ENCODE measurements around the gene TOLLIP.

TOLLIP gene

GRCh38 chr11:1297576-1298473 lies 11.6 kb downstream of the TOLLIP start:
- no peak for DNase-seq (ENCODE audit: low spot score)

- DNase-seq (ENCODE audit: low spot score): no peak
Observed at GRCh38 chr11:1297011-1297575, 12.3 kb downstream of the TOLLIP start.

- no peak for DNase-seq (ENCODE audit: low spot score)
Observed at GRCh38 chr11:1296287-1296686, 13.1 kb downstream of the TOLLIP start.

GRCh38 chr11:1295591-1295990 lies 13.8 kb downstream of the TOLLIP start:
- no peak for DNase-seq (ENCODE audit: low spot score)

- no peak for DNase-seq (ENCODE audit: low spot score)
Observed at GRCh38 chr11:1295086-1295485, 14.3 kb downstream of the TOLLIP start.

GRCh38 chr11:1293619-1294015 lies 15.8 kb downstream of the TOLLIP start:
- DNase-seq (ENCODE audit: low spot score): peak; percentile 15

GRCh38 chr11:1292644-1293618 lies 16.5 kb downstream of the TOLLIP start:
- DNase-seq (ENCODE audit: low spot score): no peak

- DNase-seq (ENCODE audit: low spot score): no peak
Observed at GRCh38 chr11:1292018-1292643, 17.3 kb downstream of the TOLLIP start.

GRCh38 chr11:1291295-1292017 lies 18.0 kb downstream of the TOLLIP start:
- DNase-seq (ENCODE audit: low spot score): no peak

GRCh38 chr11:1290052-1291040 lies 19.1 kb downstream of the TOLLIP start:
- no peak for DNase-seq (ENCODE audit: low spot score)

- DNase-seq (ENCODE audit: low spot score): no peak
Observed at GRCh38 chr11:1289211-1289935, 20.1 kb downstream of the TOLLIP start.

- DNase-seq (ENCODE audit: low spot score): no peak
Observed at GRCh38 chr11:1288426-1289151, 20.8 kb downstream of the TOLLIP start.

- no peak for DNase-seq (ENCODE audit: low spot score)
Observed at GRCh38 chr11:1287928-1288327, 21.5 kb downstream of the TOLLIP start.

GRCh38 chr11:1285876-1286275 lies 23.6 kb downstream of the TOLLIP start:
- DNase-seq (ENCODE audit: low spot score): no peak

- no peak for DNase-seq (ENCODE audit: low spot score)
Observed at GRCh38 chr11:1285316-1285744, 24.1 kb downstream of the TOLLIP start.

GRCh38 chr11:1283906-1284305 lies 25.5 kb downstream of the TOLLIP start:
- no peak for DNase-seq (ENCODE audit: low spot score)

- no peak for DNase-seq (ENCODE audit: low spot score)
Observed at GRCh38 chr11:1283091-1283511, 26.3 kb downstream of the TOLLIP start.

GRCh38 chr11:1281974-1282365 lies 27.5 kb downstream of the TOLLIP start:
- peak; percentile 21 for DNase-seq (ENCODE audit: low spot score)
